GM12878 (cell line): ENCODE measurements around the gene PRMT7. TPM values are rescaled to one million over a fixed set of nuclear protein-coding genes. Genes with fewer than 3 reads are reported as not detected.

Source experiments
- CBFB ChIP-seq: IDR thresholded peaks from 2 replicates; pipeline ENCODE4 v1.6.1; 2016; ENCODE audit warnings: antibody characterized with exemption, low read depth
- EGR1 ChIP-seq, 2 experiments: IDR thresholded peaks; 1 replicate in 1 of 2; 2 replicates in 1 of 2; pipeline ENCODE4 v1.6.1; 2011 to 2012; ENCODE audit warnings: low read depth in 2 of 2, low read length in 2 of 2, borderline replicate concordance in 1 of 2, mild to moderate bottlenecking in 1 of 2, moderate library complexity in 1 of 2
- IRF5 ChIP-seq: fragments of 450-650 bp; IDR thresholded peaks from 2 replicates; pipeline ENCODE4 v1.6.1; 2017; ENCODE audit warnings: borderline replicate concordance
- NR2C2 ChIP-seq: IDR thresholded peaks from 2 replicates; pipeline ENCODE4 v1.6.1; 2011; ENCODE audit warnings: borderline replicate concordance, low read depth; ENCODE audit not compliant: control insufficient read depth, insufficient read length
- NR2F1 ChIP-seq: fragments of 450-650 bp; conservative IDR thresholded peaks from 2 replicates; pipeline ENCODE4 v1.6.1; 2017; ENCODE audit warnings: mild to moderate bottlenecking
- PAX5 ChIP-seq: IDR thresholded peaks from 2 replicates; pipeline ENCODE4 v1.6.1; 2011; ENCODE audit warnings: low read depth, low read length, borderline replicate concordance
- PRDM15 ChIP-seq: fragments of 450-650 bp; formaldehyde crosslinking; IDR thresholded peaks from 2 replicates; pipeline ENCODE4 v1.4.0; 2020; ENCODE audit warnings: mild to moderate bottlenecking, moderate library complexity
- RELA ChIP-seq: fragments of 450-650 bp; IDR thresholded peaks from 2 replicates; pipeline ENCODE4 v1.8.0; 2014; ENCODE audit warnings: borderline replicate concordance; ENCODE audit not compliant: partially characterized antibody
- SMAD5 ChIP-seq: IDR thresholded peaks from 2 replicates; pipeline ENCODE4 v1.6.1; 2016; ENCODE audit warnings: antibody characterized with exemption, low read depth
- ZBTB40 ChIP-seq: fragments of 450-650 bp; IDR thresholded peaks from 2 replicates; pipeline ENCODE4 v1.6.1; 2016; ENCODE audit warnings: mild to moderate bottlenecking, moderate library complexity, borderline replicate concordance
- ZNF24 ChIP-seq: fragments of 450-650 bp; IDR thresholded peaks from 2 replicates; pipeline ENCODE4 v1.6.1; 2017; ENCODE audit warnings: antibody characterized with exemption, mild to moderate bottlenecking
- polyA plus RNA-seq, 11 experiments: library from polyadenylated mRNA; depleted of rRNA in 4 of 11; unstranded in 6 of 11; stranded (reverse) in 5 of 11; fragments of >200 nt; fragmentation: Nextera tagmentation in 4 of 11; fragmentation: Illumina TruSeq in 1 of 11; extraction: Ambion mirVana in 4 of 11; extraction: Trizol in 1 of 11; gene quantifications; 1 replicate in 1 of 11; 2 replicates in 10 of 11; pipeline versions ENCODE4 v1.2.1 to v1.2.3, GENCODE V29; 2011 to 2016; ENCODE audit warnings: inconsistent platforms in 2 of 11, missing spikeins in 2 of 11, low read depth in 1 of 11
- total RNA-seq, 4 experiments: library from RNA; depleted of rRNA in 3 of 4; stranded (reverse); fragments of >200 nt in 3 of 4; fragmentation: Illumina TruSeq in 1 of 4; extraction: Trizol in 1 of 4; gene quantifications; 2 replicates each; pipeline versions ENCODE4 v1.2.1 to v1.2.3, GENCODE V29; 2013 to 2021

The PRMT7 gene
- total and polyA plus RNA-seq, 10 of the 15 experiments (the other 5 are each of a cell fraction or from before 2014, with no cell fraction given) = 5.1 to 56.1 (median 42.0) TPM

- no peak for TF ChIP-seq PRDM15
- TF ChIP-seq RELA = no peak
- TF ChIP-seq NR2C2 = no peak
- TF ChIP-seq SMAD5 = no peak
- no peak for TF ChIP-seq IRF5
- no peak for TF ChIP-seq ZBTB40
- no peak for TF ChIP-seq CBFB
- TF ChIP-seq ZNF24 = no peak
- TF ChIP-seq EGR1 (IDR thresholded peaks at IDR 0.05; ENCODE audit: borderline replicate concordance in 1 of 2, low read depth in 2 of 2, low read length in 2 of 2) = no peak
- TF ChIP-seq NR2F1 = no peak
- no peak for TF ChIP-seq PAX5
- TF ChIP-seq, all 136 proteins: peak for 0
Measured at GRCh38 chr16:68353366-68353765, 42.5 kb downstream of the PRMT7 start (continued).
